Panc1 (cell line): Measurements from ENCODE around the gene FRMD7. TPM values are rescaled to one million over a fixed set of nuclear protein-coding genes. Genes with fewer than 3 reads are reported as not detected.

Source experiments
- ATAC-seq: fragments of 200-7000 bp; cut with Tn5 transposase; 2 replicates; pipeline ENCODE4 v1.9.1; 2020; ENCODE audit warnings: mild to moderate bottlenecking, moderate library complexity
- BruUV-seq: library from RNA; stranded (reverse); fragments of 400-500 nt; replicated peaks from 2 replicates; lab custom pipeline; 2021; lab: Mats Ljungman, UMichigan
- CTCF ChIA-PET: fragments of 300-600 bp; sonication (Branson Sonifier 250); formaldehyde crosslinking; loops from one replicate; lab custom pipeline; 2022; ENCODE audit warnings: antibody characterized with exemption; lab: Charles Lee
- POLR2A ChIA-PET: fragments of 300-600 bp; sonication (Branson Sonifier 250); formaldehyde crosslinking; loops from one replicate; lab custom pipeline; 2022; ENCODE audit warnings: antibody characterized with exemption; lab: Charles Lee
- DNase-seq: peaks from one replicate; pipeline ENCODE4 v3.0.0-alpha.2; 2010; ENCODE audit warnings: low read depth, low spot score
- H3K27ac ChIP-seq: 2 replicates; pipeline ENCODE4 v1.5.1; 2011; ENCODE audit warnings: mild to moderate bottlenecking, low read length, inconsistent platforms
- H3K27me3 ChIP-seq: fragments of 200-500 bp; sonication (Bioruptor generic); 2 replicates; pipeline ENCODE4 v1.6.0; 2014; ENCODE audit warnings: low read length, inconsistent platforms; ENCODE audit not compliant: control insufficient read depth, insufficient read depth
- H3K36me3 ChIP-seq: fragments of 200-500 bp; sonication (Bioruptor generic); 2 replicates; pipeline ENCODE4 v1.5.1; 2014; ENCODE audit warnings: inconsistent platforms, mild to moderate bottlenecking, low read length, moderate library complexity; ENCODE audit not compliant: control insufficient read depth, insufficient read depth
- H3K4me1 ChIP-seq: 2 replicates; pipeline ENCODE4 v1.5.1; 2011; ENCODE audit warnings: inconsistent platforms, mild to moderate bottlenecking, low read length, moderate library complexity; ENCODE audit not compliant: control insufficient read depth, insufficient read depth
- H3K4me3 ChIP-seq, 2 experiments: 2 replicates each; pipeline ENCODE4 v1.5.1; 2011 to 2012; ENCODE audit warnings: low read depth in 2 of 2, low read length in 2 of 2, mild to moderate bottlenecking in 2 of 2, inconsistent platforms in 1 of 2, moderate library complexity in 1 of 2
- H3K9me3 ChIP-seq: fragments of 200-500 bp; sonication (Bioruptor generic); 2 replicates; pipeline ENCODE4 v1.5.1; 2014; ENCODE audit warnings: low read depth, mild to moderate bottlenecking, inconsistent platforms, low read length, moderate library complexity; ENCODE audit not compliant: control insufficient read depth, insufficient read depth
- CTCF ChIP-seq: fragments of 450-650 bp; IDR thresholded peaks from 2 replicates; pipeline ENCODE4 v1.5.1; 2017; ENCODE audit warnings: mild to moderate bottlenecking
- POLR2AphosphoS5 ChIP-seq: IDR thresholded peaks from 2 replicates; pipeline ENCODE4 v1.6.1; 2012; ENCODE audit warnings: mild to moderate bottlenecking, low read depth, low read length, moderate library complexity
- REST ChIP-seq, 2 experiments: IDR thresholded peaks; 2 replicates each; pipeline ENCODE4 v1.6.1; 2011 to 2012; ENCODE audit warnings: low read depth in 2 of 2, control low read depth in 1 of 2, low read length in 1 of 2, mild to moderate bottlenecking in 1 of 2, moderate library complexity in 1 of 2; ENCODE audit not compliant: insufficient read depth in 1 of 2
- SIN3A ChIP-seq: IDR thresholded peaks from 2 replicates; pipeline ENCODE4 v1.6.1; 2012; ENCODE audit warnings: low read depth, mild to moderate bottlenecking, low read length, moderate library complexity, borderline replicate concordance; ENCODE audit not compliant: insufficient read depth
- in situ Hi-C: cut with HindIII; loops from 2 replicates; pipeline ENCODE4 v1.10.0; 2016; ENCODE audit warnings: low sequenced_read_pairs, low pct_unique_long_range_greater_than_20kb
- intact Hi-C: fragments of 100-400 bp; cut with micrococcal nuclease; formaldehyde crosslinking; loops from one replicate; pipeline ENCODE4 v1.10.0; 2022; ENCODE audit not compliant: unreplicated experiment
- total RNA-seq: library from RNA; stranded (reverse); gene quantifications from one replicate; pipeline ENCODE4 v1.2.1, GENCODE V29; 2021; ENCODE audit not compliant: unreplicated experiment

Gene FRMD7
- total RNA-seq, 1 experiment from 2014 or later: not detected

GRCh38 chrX:132093239-132093860, 34.5 kb downstream of the FRMD7 start:
- ChIA-PET POLR2A (no interaction called here), CTCF (interaction anchor here (1.3 kb wide), 1 partner anchor 126 kb away, joined by 19 read pairs; the partner anchor contains the start of gene RAP2C)
- no peak for TF ChIP-seq CTCF
- Histone ChIP-seq H3K27ac (no peak overlapping the region), H3K27me3 (peaks cover 9% of the 10 kb centered on the region; the same call in 1 of the 2 replicates), H3K4me3 (no peak overlapping the region), H3K36me3 (no peaks in the 10 kb centered on the region), H3K9me3 (no peaks in the 10 kb centered on the region), H3K4me1 (no peaks in the 10 kb centered on the region)
- DNase-seq (no peak), ATAC-seq (no peak)
- in situ Hi-C loops: no loop called here
- no TSS peak for BruUV-seq
- intact Hi-C loops: loop anchor here (10.0 kb wide), 1 partner anchor 531 kb away; no protein-coding TSS in a partner anchor

- intact Hi-C loops (loop anchor here (1.0 to 10.0 kb wide), 2 partner anchors 127 to 532 kb away; partner anchors contain the start of gene RAP2C), in situ Hi-C loops (no loop called here)
- Histone ChIP-seq H3K9me3 (no peaks in the 10 kb centered on the region), H3K36me3 (no peaks in the 10 kb centered on the region), H3K27ac (no peak overlapping the region), H3K27me3 (peaks cover 6% of the 10 kb centered on the region; the same call in 1 of the 2 replicates), H3K4me1 (no peaks in the 10 kb centered on the region), H3K4me3 (no peak overlapping the region)
- BruUV-seq: no TSS peak
- ChIA-PET POLR2A (no interaction called here), CTCF (interaction anchor here (0.5 to 1.3 kb wide), 5 partner anchors 99 to 539 kb away, joined by 3 to 19 read pairs (median 4); partner anchors contain the start of gene RAP2C)
- ATAC-seq: peak; percentile 89
- TF ChIP-seq SIN3A: no peak
- no peak for TF ChIP-seq POLR2AphosphoS5
- TF ChIP-seq REST (IDR thresholded peaks at IDR 0.05; ENCODE audit: insufficient read depth in 1 of 2, low read depth in 2 of 2, low read length in 1 of 2): no peak
- peak; percentile 87 for TF ChIP-seq CTCF
- DNase-seq: peak; percentile 28
Observed at GRCh38 chrX:132092439-132093065, 35.3 kb downstream of the FRMD7 start.
